BE2C (cell line): ENCODE results near the gene CPA3.

ENCODE experiments used
- DNase-seq: peaks from one replicate; pipeline ENCODE4 v3.0.0-alpha.2; 2020
- H3K27me3 ChIP-seq: fragments of 250-450 bp; sonication (Bioruptor Pico); 2 replicates; pipeline ENCODE4 v1.5.1; 2020; ENCODE audit warnings: mild to moderate bottlenecking
- H3K36me3 ChIP-seq: fragments of 250-450 bp; sonication (Bioruptor Pico); 2 replicates; pipeline ENCODE4 v1.5.1; 2020; ENCODE audit warnings: mild to moderate bottlenecking
- H3K4me1 ChIP-seq: fragments of 250-450 bp; sonication (Bioruptor Pico); 2 replicates; pipeline ENCODE4 v1.5.1; 2020
- H3K4me3 ChIP-seq: 2 replicates; pipeline ENCODE4 v1.5.1; 2011; ENCODE audit warnings: low read depth, low read length
- H3K9me3 ChIP-seq: fragments of 250-450 bp; sonication (Bioruptor Pico); 2 replicates; pipeline ENCODE4 v1.5.1; 2020
- CTCF ChIP-seq: IDR thresholded peaks from 2 replicates; pipeline ENCODE4 v1.5.1; 2012; ENCODE audit warnings: mild to moderate bottlenecking, low read depth, low read length

CPA3 gene

GRCh38 chr3:148853076-148853475 lies 12.0 kb upstream of the CPA3 start:
- Histone ChIP-seq H3K9me3 (no peaks in the 10 kb centered on the region), H3K27me3 (no peaks in the 10 kb centered on the region), H3K4me3 (no peak overlapping the region), H3K36me3 (no peaks in the 10 kb centered on the region), H3K4me1 (no peaks in the 10 kb centered on the region)
- no peak for TF ChIP-seq CTCF
- DNase-seq, result no peak

DNA sequence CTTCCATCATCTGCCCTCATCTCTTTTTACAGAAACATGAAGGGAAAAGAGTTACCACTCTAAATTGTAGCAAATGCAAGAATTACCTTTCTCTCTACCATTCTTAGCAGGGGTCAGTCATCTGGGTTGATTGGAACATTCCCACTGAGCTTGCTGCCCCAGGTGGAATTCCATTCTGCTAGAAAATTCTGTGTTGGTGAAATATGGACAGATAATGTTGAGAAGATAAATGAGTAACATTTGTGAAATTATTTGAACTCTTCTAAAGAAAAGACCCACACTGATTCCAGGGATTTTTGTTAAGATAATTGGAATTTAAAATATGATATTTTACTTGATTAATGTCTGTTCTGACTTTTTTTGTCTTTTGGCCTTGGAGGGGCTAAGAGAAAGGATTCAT lies 11.0 kb upstream of the CPA3 start:
- Histone ChIP-seq H3K4me1 (no peaks in the 10 kb centered on the region), H3K27me3 (no peaks in the 10 kb centered on the region), H3K36me3 (no peaks in the 10 kb centered on the region), H3K4me3 (no peak overlapping the region), H3K9me3 (no peaks in the 10 kb centered on the region)
- TF ChIP-seq CTCF, result no peak
- no peak for DNase-seq

GRCh38 chr3:148856384-148856783 lies 8.7 kb upstream of the CPA3 start:
- Histone ChIP-seq H3K27me3 (no peaks in the 10 kb centered on the region), H3K36me3 (no peaks in the 10 kb centered on the region), H3K9me3 (no peaks in the 10 kb centered on the region), H3K4me3 (no peak overlapping the region), H3K4me1 (no peaks in the 10 kb centered on the region)
- DNase-seq, result no peak
- no peak for TF ChIP-seq CTCF

GRCh38 chr3:148857316-148857715 lies 7.8 kb upstream of the CPA3 start:
- no peaks in the 10 kb centered on the region for H3K4me1 ChIP-seq
- H3K9me3 ChIP-seq, result no peaks in the 10 kb centered on the region
- H3K36me3 ChIP-seq, result no peaks in the 10 kb centered on the region
- no peak for DNase-seq
- H3K4me3 ChIP-seq, result no peak overlapping the region
- TF ChIP-seq CTCF, result no peak
- no peaks in the 10 kb centered on the region for H3K27me3 ChIP-seq

DNA sequence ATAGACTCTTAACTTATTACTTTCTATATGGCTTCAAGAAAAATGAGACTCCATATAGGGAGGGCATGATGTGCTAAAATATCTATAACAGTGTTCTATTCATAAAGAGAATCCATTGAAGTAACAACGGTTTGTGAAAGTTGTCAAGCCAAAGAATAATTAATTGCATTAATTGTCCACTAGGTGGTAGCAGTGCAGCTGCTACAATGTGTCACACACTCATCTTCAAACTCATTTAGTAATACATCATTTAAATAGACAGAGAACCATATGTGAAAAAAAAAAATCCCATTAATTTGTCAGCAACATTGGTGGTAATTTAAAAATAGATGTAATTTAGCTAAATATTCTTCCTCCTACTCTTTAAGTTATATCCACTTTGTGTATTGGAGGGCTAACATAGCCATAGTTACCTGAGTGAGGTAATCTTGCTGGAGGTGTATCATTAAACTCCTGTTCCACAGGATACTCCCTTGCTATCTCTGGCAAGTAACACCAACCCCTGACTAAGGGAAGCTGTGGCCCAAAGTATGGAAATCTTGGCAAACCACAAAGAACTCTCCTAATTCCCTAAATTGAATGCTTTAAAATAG lies 3.7 kb upstream of the CPA3 start:
- H3K36me3 ChIP-seq, result no peaks in the 10 kb centered on the region
- H3K9me3 ChIP-seq, result no peaks in the 10 kb centered on the region
- no peak overlapping the region for H3K4me3 ChIP-seq
- no peak for DNase-seq
- no peaks in the 10 kb centered on the region for H3K4me1 ChIP-seq
- peak; percentile 65 for TF ChIP-seq CTCF
- no peaks in the 10 kb centered on the region for H3K27me3 ChIP-seq

- Histone ChIP-seq H3K4me3 (no peak overlapping the region), H3K27me3 (no peaks in the 10 kb centered on the region), H3K36me3 (no peaks in the 10 kb centered on the region), H3K4me1 (no peaks in the 10 kb centered on the region), H3K9me3 (no peaks in the 10 kb centered on the region)
- no peak for DNase-seq
- no peak for TF ChIP-seq CTCF
These were observed 1.8 kb upstream of the CPA3 start for GRCh38 chr3:148863297-148863696.
